ENCODE measurements around the gene CCDC178.

CCDC178 gene

GRCh38 chr18:32899819-32900218 is 540.7 kb downstream of the CCDC178 start:
- H3K27me3 ChIP-seq (ENCODE audit: control insufficient read depth, low read length), result no peaks in the 10 kb centered on the region
- no peak overlapping the region for H3K4me3 ChIP-seq (ENCODE audit: low read length)
- H3K4me1 ChIP-seq (ENCODE audit: control insufficient read depth, low read length), result peaks cover 21% of the 10 kb centered on the region
- peaks cover 14% of the 10 kb centered on the region; the same call in 1 of the 2 replicates for H3K9me3 ChIP-seq (ENCODE audit: control insufficient read depth, insufficient read depth, low read length)
- H3K36me3 ChIP-seq (ENCODE audit: control insufficient read depth, low read length), result no peaks in the 10 kb centered on the region
- H4K20me1 ChIP-seq (ENCODE audit: control insufficient read depth, insufficient read depth, low read depth, low read length), result no peaks in the 10 kb centered on the region
- H3F3A ChIP-seq (ENCODE audit: control insufficient read depth, insufficient read depth), result no peaks in the 10 kb centered on the region
- H3K79me2 ChIP-seq (ENCODE audit: control insufficient read depth, low read length), result no peaks in the 10 kb centered on the region
- H3K27ac ChIP-seq (ENCODE audit: low read depth, low read length), result no peak overlapping the region
- peak; percentile 51 for TF ChIP-seq CTCF (IDR thresholded peaks at IDR 0.05; ENCODE audit: low read depth, low read length, poor library complexity, severe bottlenecking)
- no peak for TF ChIP-seq EZH2phosphoT487 (IDR thresholded peaks at IDR 0.05; ENCODE audit: borderline replicate concordance, low read length)
- no peaks in the 10 kb centered on the region for H3K9me2 ChIP-seq (replicated peaks; ENCODE audit: control insufficient read depth, low read length)
- no peak overlapping the region for H3K4me2 ChIP-seq (ENCODE audit: low read length)

GRCh38 chr18:32896776-32897547 is 543.6 kb downstream of the CCDC178 start:
- H3K27me3 ChIP-seq (ENCODE audit: control insufficient read depth, low read length), result no peaks in the 10 kb centered on the region
- H3K36me3 ChIP-seq (ENCODE audit: control insufficient read depth, low read length), result no peaks in the 10 kb centered on the region
- TF ChIP-seq CTCF (IDR thresholded peaks at IDR 0.05; ENCODE audit: low read depth, low read length, poor library complexity, severe bottlenecking) (no peak), EZH2phosphoT487 (IDR thresholded peaks at IDR 0.05; ENCODE audit: borderline replicate concordance, low read length) (no peak)
- no peaks in the 10 kb centered on the region for H3F3A ChIP-seq (ENCODE audit: control insufficient read depth, insufficient read depth)
- no peak overlapping the region for H3K4me3 ChIP-seq (ENCODE audit: low read length)
- no peak overlapping the region for H3K27ac ChIP-seq (ENCODE audit: low read depth, low read length)
- no peaks in the 10 kb centered on the region for H4K20me1 ChIP-seq (ENCODE audit: control insufficient read depth, insufficient read depth, low read depth, low read length)
- no peaks in the 10 kb centered on the region for H3K79me2 ChIP-seq (ENCODE audit: control insufficient read depth, low read length)
- peaks cover 7% of the 10 kb centered on the region for H3K4me1 ChIP-seq (ENCODE audit: control insufficient read depth, low read length)
- no peaks in the 10 kb centered on the region for H3K9me2 ChIP-seq (replicated peaks; ENCODE audit: control insufficient read depth, low read length)
- H3K9me3 ChIP-seq (ENCODE audit: control insufficient read depth, insufficient read depth, low read length), result peaks cover 14% of the 10 kb centered on the region; the same call in 1 of the 2 replicates
- H3K4me2 ChIP-seq (ENCODE audit: low read length), result no peak overlapping the region

GRCh38 chr18:32893915-32894314 is 546.6 kb downstream of the CCDC178 start:
- Histone ChIP-seq H3K4me1 (ENCODE audit: control insufficient read depth, low read length) (peaks cover 6% of the 10 kb centered on the region), H3K27ac (ENCODE audit: low read depth, low read length) (no peak overlapping the region), H4K20me1 (ENCODE audit: control insufficient read depth, insufficient read depth, low read depth, low read length) (no peaks in the 10 kb centered on the region), H3K9me2 (replicated peaks; ENCODE audit: control insufficient read depth, low read length) (no peaks in the 10 kb centered on the region), H3K9me3 (ENCODE audit: control insufficient read depth, insufficient read depth, low read length) (peaks cover 14% of the 10 kb centered on the region; the same call in 1 of the 2 replicates), H3K79me2 (ENCODE audit: control insufficient read depth, low read length) (no peaks in the 10 kb centered on the region), H3F3A (ENCODE audit: control insufficient read depth, insufficient read depth) (no peaks in the 10 kb centered on the region), H3K27me3 (ENCODE audit: control insufficient read depth, low read length) (no peaks in the 10 kb centered on the region), H3K36me3 (ENCODE audit: control insufficient read depth, low read length) (no peaks in the 10 kb centered on the region), H3K4me2 (ENCODE audit: low read length) (no peak overlapping the region), H3K4me3 (ENCODE audit: low read length) (no peak overlapping the region)
- peak; percentile 46 for TF ChIP-seq CTCF (IDR thresholded peaks at IDR 0.05; ENCODE audit: low read depth, low read length, poor library complexity, severe bottlenecking)
- TF ChIP-seq EZH2phosphoT487 (IDR thresholded peaks at IDR 0.05; ENCODE audit: borderline replicate concordance, low read length), result no peak
